ENCODE results near the gene UBE2D2.

DNA sequence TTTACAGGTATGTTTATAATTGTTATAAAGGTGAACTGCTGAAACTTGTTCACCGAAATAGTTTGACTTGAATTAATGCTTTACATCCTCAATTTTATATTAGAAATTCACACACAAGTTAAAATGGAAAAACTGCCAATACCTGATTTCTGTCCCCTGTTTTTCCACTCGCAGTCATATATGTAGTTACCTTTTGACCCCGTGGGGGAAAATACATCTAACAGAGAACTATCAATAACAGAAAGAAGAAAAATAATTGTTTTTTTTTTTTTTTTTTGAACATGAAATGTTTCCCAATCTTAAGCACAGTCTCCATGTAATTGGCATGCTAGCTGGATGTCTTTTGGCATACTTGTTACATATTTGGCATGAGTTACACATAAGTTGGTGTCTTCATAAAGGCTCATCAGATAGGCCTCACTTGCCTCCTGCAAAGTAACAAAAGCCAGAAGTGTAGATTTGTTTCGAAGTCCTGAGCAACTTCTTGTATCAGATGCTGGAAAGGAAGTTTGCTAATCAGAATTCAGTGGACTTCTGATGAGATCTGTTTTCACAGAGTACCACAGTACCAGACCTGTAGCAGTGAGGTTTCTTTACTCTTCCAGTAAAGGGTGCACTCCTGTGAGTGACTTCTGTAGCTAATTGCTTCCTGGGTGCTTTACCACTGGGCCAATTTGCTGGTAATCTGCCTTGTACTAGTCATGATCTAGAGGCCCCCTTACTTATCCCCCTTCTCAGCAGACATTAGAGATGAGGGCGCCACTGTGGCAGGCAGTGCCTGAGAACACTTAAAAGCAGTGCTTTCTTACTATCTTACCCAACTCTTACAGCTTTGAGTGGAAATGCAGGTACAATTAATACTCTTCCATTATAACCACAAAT is 50.8 kb downstream of the UBE2D2 start:
- TF ChIP-seq CTCF (IDR thresholded peaks at IDR 0.05), result no peak
- TF ChIP-seq POLR2A (IDR thresholded peaks at IDR 0.05), result no peak
